Suprapubic skin (tissue), 4 donors: ENCODE results near the gene ZFP36L2. TPM values are rescaled to one million over a fixed set of nuclear protein-coding genes. Genes with fewer than 3 reads are reported as not detected.

Source experiments
- DNase-seq, 2 donors: peaks; one replicate each; pipeline ENCODE4 v3.0.0-alpha.2; 2019; ENCODE audit warnings: low spot score in 2 of 2
- H3K27ac ChIP-seq: fragments of 200-600 bp; sonication (generic); one replicate; pipeline ENCODE4 v1.5.1; 2019
- H3K27me3 ChIP-seq: fragments of 200-600 bp; sonication (generic); one replicate; pipeline ENCODE4 v1.5.1; 2019
- H3K36me3 ChIP-seq: fragments of 200-600 bp; sonication (generic); one replicate; pipeline ENCODE4 v1.5.1; 2019
- H3K4me1 ChIP-seq: fragments of 200-600 bp; sonication (generic); one replicate; pipeline ENCODE4 v1.5.1; 2019
- H3K4me3 ChIP-seq: fragments of 200-600 bp; sonication (generic); one replicate; pipeline ENCODE4 v1.5.1; 2019; ENCODE audit warnings: mild to moderate bottlenecking
- H3K9me3 ChIP-seq: fragments of 200-600 bp; sonication (generic); one replicate; pipeline ENCODE4 v1.5.1; 2019
- EP300 ChIP-seq: sonication (generic); formaldehyde crosslinking; IDR thresholded peaks from one replicate; pipeline ENCODE4 v1.6.1; 2017; ENCODE audit warnings: antibody characterized with exemption
- POLR2A ChIP-seq, 2 donors: fragments of 450-650 bp; IDR thresholded peaks; one replicate each; pipeline ENCODE4 v1.6.1; 2017; ENCODE audit warnings: antibody characterized with exemption in 2 of 2, mild to moderate bottlenecking in 2 of 2, moderate library complexity in 2 of 2
- POLR2AphosphoS5 ChIP-seq, 3 donors: sonication (generic); formaldehyde crosslinking; IDR thresholded peaks; one replicate each; pipeline ENCODE4 v1.6.1; 2017; ENCODE audit warnings: antibody characterized with exemption in 3 of 3
- WGBS: methylation state at CpG from one replicate; pipeline ENCODE4 v1.1.5; 2018; 5-methylcytosine and 5-hydroxymethylcytosine counted together
- total RNA-seq, 4 donors: library from RNA; depleted of rRNA; stranded (reverse); fragments of >200 nt; gene quantifications; one replicate each; pipeline ENCODE4 v1.1.0, GENCODE V29; 2016
- TF ChIP-seq, protein P1 (sequence below), 2 donors: fragments of 200-600 bp in 1 of 2; fragments of 450-650 bp in 1 of 2; sonication (generic) in 1 of 2; IDR thresholded peaks; one replicate each; pipeline ENCODE4 v1.5.1; 2016 to 2019; ENCODE audit warnings: antibody characterized with exemption in 2 of 2, mild to moderate bottlenecking in 1 of 2, moderate library complexity in 1 of 2

The ZFP36L2 gene
- total RNA-seq, 4 donors from 2014 or later, result 198 to 238 (median 223) TPM

DNA sequence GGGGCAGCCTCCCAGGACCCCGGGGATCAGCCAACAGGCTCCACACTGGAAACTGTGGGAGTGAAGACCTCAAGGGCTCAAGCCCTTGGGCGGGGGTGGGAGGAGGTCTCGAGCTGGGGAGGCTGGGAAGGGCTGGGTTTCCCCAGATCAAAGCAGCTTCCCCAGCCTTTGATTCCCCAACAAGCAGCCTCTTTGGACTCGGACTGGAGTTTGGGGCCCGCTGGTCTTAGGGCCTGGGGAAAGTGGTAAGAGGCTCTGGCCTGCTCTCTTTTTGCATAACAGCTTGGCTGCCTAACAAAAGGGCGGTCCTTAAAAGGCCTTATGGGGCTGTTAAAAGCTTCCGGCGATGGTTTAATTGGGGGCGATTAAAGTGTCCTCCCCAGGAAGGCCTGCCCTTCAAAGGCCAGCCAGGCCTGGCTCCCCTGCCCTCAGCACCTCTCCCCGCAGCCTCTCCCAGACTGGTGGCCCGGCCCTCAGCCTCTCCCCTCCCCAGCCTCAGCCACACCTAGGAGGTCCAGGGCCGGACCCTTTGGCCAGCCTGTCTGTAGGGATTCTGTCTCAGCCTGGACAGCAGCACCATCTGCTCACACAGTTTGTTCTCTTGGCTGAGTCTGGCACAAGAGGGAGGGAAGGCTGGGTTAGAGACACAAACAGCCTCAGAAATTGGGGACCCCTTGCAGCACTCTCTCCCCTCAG lies 39.6 kb downstream of the ZFP36L2 start:
- DNase-seq, result no peak
- Histone ChIP-seq H3K9me3 (no peaks in the 10 kb centered on the region), H3K27me3 (no peaks in the 10 kb centered on the region), H3K36me3 (no peaks in the 10 kb centered on the region), H3K4me3 (no peak overlapping the region), H3K27ac (no peak overlapping the region), H3K4me1 (peaks cover 5% of the 10 kb centered on the region)
- WGBS, result 77% methylated on average over 5 of the region's 12 CpGs
- no peak for TF ChIP-seq POLR2A (IDR thresholded peaks at IDR 0.05)
- TF ChIP-seq, protein P1, sequence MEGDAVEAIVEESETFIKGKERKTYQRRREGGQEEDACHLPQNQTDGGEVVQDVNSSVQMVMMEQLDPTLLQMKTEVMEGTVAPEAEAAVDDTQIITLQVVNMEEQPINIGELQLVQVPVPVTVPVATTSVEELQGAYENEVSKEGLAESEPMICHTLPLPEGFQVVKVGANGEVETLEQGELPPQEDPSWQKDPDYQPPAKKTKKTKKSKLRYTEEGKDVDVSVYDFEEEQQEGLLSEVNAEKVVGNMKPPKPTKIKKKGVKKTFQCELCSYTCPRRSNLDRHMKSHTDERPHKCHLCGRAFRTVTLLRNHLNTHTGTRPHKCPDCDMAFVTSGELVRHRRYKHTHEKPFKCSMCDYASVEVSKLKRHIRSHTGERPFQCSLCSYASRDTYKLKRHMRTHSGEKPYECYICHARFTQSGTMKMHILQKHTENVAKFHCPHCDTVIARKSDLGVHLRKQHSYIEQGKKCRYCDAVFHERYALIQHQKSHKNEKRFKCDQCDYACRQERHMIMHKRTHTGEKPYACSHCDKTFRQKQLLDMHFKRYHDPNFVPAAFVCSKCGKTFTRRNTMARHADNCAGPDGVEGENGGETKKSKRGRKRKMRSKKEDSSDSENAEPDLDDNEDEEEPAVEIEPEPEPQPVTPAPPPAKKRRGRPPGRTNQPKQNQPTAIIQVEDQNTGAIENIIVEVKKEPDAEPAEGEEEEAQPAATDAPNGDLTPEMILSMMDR (IDR thresholded peaks at IDR 0.05), result no peak
- TF ChIP-seq POLR2AphosphoS5 (IDR thresholded peaks at IDR 0.05), result no peak
- TF ChIP-seq EP300, result no peak

DNA sequence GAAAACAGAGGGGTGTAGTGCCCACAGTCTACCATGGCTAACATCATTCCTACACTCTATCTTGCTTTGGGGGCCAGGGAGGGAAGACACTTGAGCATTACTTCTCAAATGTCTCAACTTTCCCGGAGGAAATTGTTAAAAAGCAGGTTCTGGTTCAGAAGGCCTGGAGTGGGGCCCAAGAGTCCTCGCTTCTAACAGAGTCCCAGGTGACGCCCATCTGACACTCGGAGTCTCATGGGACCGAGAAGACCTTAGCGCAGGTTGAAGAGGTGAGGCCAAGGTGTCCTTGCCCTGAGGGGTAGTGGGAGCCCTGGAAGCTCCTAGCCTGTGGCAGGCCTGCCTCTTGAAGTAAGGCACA lies 40.1 kb downstream of the ZFP36L2 start:
- no peak overlapping the region for H3K27ac ChIP-seq
- no peak overlapping the region for H3K4me3 ChIP-seq
- no peaks in the 10 kb centered on the region for H3K27me3 ChIP-seq
- WGBS, result 71% methylated on average over 2 of the region's 6 CpGs
- DNase-seq, result no peak
- TF ChIP-seq POLR2A (IDR thresholded peaks at IDR 0.05), result no peak
- TF ChIP-seq, protein P1 (IDR thresholded peaks at IDR 0.05), result no peak
- TF ChIP-seq EP300, result no peak
- TF ChIP-seq POLR2AphosphoS5 (IDR thresholded peaks at IDR 0.05), result no peak
- H3K36me3 ChIP-seq, result no peaks in the 10 kb centered on the region
- H3K4me1 ChIP-seq, result peaks cover 5% of the 10 kb centered on the region
- no peaks in the 10 kb centered on the region for H3K9me3 ChIP-seq

DNA sequence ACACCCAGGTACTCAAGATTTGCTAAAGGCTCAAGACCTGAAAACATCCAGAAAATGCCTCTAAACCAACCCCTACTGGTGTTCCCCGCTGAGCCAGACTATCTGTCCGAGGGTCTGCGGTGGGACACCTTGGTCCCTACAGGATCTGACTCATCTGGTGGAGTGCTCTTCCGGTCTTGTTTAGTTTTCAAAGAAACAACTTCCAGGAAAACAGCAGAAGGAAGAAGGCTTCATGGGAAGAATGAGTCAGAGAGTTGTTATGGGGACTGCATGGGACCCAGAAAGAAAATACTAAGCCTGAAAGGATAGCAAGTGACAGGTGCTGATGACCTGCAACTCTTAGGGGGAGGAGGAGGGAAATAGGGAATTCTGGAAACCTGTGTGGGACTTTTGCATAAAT lies 41.3 kb downstream of the ZFP36L2 start:
- no peak overlapping the region for H3K4me3 ChIP-seq
- H3K36me3 ChIP-seq, result no peaks in the 10 kb centered on the region
- DNase-seq, result no peak
- H3K9me3 ChIP-seq, result no peaks in the 10 kb centered on the region
- peaks cover 9% of the 10 kb centered on the region for H3K4me1 ChIP-seq
- H3K27me3 ChIP-seq, result no peaks in the 10 kb centered on the region
- WGBS, result 79% methylated on average over 4 of the region's 4 CpGs
- H3K27ac ChIP-seq, result no peak overlapping the region
- TF ChIP-seq POLR2A (IDR thresholded peaks at IDR 0.05), result no peak
- TF ChIP-seq POLR2AphosphoS5 (IDR thresholded peaks at IDR 0.05), result no peak
- TF ChIP-seq EP300, result no peak
- TF ChIP-seq, protein P1 (IDR thresholded peaks at IDR 0.05), result no peak

DNA sequence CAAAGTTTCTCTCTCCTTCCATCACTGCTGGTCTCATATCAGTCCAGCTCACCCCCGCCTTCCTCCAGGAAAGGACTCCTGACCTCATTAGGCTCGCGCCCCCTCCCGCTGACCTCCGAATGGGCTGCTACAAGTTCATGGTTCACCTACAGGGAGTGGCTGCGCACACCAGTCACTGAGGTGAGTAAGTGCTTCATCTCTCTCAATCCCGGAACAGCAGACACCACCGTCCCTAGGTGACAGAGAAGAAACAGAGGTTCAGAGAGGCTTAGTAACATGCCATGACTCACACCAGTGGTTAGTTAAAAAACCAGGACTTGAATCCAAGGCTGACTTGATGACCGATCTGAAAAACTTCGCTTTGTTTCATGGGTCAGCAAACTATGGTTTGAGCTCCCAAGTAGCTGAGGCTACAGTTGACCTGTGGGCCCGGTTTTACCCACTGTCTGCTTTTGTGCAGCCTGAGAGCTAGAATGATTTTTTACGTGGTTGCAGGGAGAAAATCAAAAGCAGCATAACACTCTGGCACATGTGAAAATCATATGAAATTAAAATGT lies 42.0 kb downstream of the ZFP36L2 start:
- Histone ChIP-seq H3K9me3 (no peaks in the 10 kb centered on the region), H3K36me3 (no peaks in the 10 kb centered on the region), H3K27ac (no peak overlapping the region), H3K4me3 (no peak overlapping the region), H3K27me3 (no peaks in the 10 kb centered on the region), H3K4me1 (peaks cover 16% of the 10 kb centered on the region)
- DNase-seq, result no peak
- 92% methylated on average over 12 of the region's 12 CpGs for WGBS
- no peak for TF ChIP-seq POLR2AphosphoS5 (IDR thresholded peaks at IDR 0.05)
- TF ChIP-seq, protein P1 (IDR thresholded peaks at IDR 0.05), result no peak
- no peak for TF ChIP-seq POLR2A (IDR thresholded peaks at IDR 0.05)
- TF ChIP-seq EP300, result no peak

DNA sequence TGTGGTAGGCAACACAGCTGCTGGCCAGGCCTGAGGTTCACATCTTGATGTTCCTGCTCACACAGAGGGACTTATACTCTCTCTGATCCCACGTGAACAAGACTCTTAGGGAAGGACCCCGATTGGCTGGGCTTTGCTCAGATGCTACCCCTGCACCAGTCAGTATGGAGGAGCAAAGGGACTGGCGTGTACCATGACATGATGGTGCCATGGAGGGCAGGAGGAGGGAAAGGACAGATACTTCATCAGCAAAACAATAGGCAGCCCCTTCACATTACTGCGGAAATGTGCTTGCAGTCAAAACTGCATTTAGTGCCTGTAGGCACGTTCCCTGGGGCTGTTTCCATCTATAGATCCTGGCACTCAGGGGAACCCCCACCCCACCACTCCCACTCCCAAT lies 42.7 kb downstream of the ZFP36L2 start:
- DNase-seq, result no peak
- Histone ChIP-seq H3K4me1 (peaks cover 23% of the 10 kb centered on the region), H3K27me3 (no peaks in the 10 kb centered on the region), H3K36me3 (no peaks in the 10 kb centered on the region), H3K9me3 (no peaks in the 10 kb centered on the region), H3K27ac (no peak overlapping the region), H3K4me3 (no peak overlapping the region)
- TF ChIP-seq, protein P1 (IDR thresholded peaks at IDR 0.05), result no peak
- TF ChIP-seq POLR2A (IDR thresholded peaks at IDR 0.05) (no peak), POLR2AphosphoS5 (IDR thresholded peaks at IDR 0.05) (no peak)
- WGBS, result 82% methylated on average over 5 of the region's 5 CpGs
